LNCAP (cell line): Measurements from ENCODE around the gene MYOM3.

ENCODE experiments used
- TF ChIP-seq, protein P1 (sequence below): fragments of 450-650 bp; IDR thresholded peaks from 2 replicates; pipeline ENCODE4 v1.5.1; 2017; ENCODE audit warnings: mild to moderate bottlenecking

The MYOM3 gene

GRCh38 chr1:24010650-24011049 is 101.3 kb downstream of the MYOM3 start:
- TF ChIP-seq, protein P1, sequence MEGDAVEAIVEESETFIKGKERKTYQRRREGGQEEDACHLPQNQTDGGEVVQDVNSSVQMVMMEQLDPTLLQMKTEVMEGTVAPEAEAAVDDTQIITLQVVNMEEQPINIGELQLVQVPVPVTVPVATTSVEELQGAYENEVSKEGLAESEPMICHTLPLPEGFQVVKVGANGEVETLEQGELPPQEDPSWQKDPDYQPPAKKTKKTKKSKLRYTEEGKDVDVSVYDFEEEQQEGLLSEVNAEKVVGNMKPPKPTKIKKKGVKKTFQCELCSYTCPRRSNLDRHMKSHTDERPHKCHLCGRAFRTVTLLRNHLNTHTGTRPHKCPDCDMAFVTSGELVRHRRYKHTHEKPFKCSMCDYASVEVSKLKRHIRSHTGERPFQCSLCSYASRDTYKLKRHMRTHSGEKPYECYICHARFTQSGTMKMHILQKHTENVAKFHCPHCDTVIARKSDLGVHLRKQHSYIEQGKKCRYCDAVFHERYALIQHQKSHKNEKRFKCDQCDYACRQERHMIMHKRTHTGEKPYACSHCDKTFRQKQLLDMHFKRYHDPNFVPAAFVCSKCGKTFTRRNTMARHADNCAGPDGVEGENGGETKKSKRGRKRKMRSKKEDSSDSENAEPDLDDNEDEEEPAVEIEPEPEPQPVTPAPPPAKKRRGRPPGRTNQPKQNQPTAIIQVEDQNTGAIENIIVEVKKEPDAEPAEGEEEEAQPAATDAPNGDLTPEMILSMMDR: no peak

DNA sequence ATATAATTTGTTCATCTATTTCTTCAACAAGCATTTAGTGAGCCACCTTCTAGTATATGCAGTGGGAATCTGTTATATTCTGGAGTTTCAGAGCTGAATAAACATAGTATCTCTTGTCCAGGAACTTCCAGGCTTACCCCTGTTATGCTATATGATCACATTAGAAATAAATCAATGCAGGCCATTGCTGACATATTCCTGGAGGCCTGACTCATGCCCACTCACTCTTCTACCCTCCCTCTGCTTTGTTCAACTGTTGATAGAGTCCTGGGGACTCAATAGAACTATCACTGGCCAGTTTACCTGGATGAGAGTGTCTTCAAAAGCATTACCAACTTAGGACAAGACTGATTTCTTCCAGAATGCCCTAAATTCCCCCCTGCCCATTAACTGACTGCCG is 102.5 kb downstream of the MYOM3 start:
- TF ChIP-seq, protein P1: no peak

DNA sequence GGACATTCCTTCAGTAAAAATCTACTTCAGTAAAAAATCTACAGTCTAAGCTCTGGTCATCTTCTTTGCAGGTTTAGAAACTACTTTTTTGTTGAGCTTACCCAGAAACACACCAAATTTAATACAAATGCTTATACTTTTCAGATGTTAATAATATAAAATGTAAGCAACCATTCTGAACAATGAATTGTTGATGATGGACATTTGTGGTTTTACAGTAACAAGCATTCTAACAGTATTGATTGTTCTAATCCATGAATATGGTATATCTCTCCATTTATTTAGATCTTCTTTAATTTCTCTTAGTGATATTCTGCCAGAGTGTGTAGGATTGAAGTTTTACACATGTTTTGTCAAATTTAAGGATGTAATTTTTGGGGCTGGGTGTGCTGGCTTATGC is 104.9 kb downstream of the MYOM3 start:
- TF ChIP-seq, protein P1: no peak
